GM19043 (cell line): ENCODE data around the gene ARHGAP27.
"Not testable (repeated sequence)": the region's sequence is repeated elsewhere in the genome, so short reads cannot be mapped to it uniquely, and the experiment has no call there.

Source experiments
- ATAC-seq: cut with Tn5 transposase; IDR thresholded peaks from one replicate; pipeline ENCODE4 v1.9.1; 2021; ENCODE audit warnings: low read depth; ENCODE audit not compliant: unreplicated experiment

The ARHGAP27 gene

DNA sequence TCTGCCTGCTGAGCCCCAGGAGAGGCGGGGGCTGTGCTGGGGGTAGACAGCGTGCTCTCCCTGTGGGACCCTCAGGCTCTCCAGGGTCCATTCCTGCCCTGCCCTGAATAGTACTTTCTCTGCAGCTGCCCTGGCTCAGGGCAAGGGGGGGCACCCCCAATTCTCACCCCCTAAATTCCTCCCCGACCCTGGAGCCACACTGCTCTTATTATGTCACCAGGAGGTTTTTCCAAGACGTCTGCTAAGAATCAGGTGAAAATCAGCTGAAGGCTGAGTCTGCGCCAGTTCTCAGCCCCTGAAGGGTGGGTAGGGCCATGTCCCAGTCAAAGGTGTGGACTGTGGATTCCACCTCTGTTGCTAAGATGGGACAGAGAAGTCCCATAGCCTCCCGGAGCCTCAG lies 66.0 kb downstream of the ARHGAP27 start:
- no peak for ATAC-seq

DNA sequence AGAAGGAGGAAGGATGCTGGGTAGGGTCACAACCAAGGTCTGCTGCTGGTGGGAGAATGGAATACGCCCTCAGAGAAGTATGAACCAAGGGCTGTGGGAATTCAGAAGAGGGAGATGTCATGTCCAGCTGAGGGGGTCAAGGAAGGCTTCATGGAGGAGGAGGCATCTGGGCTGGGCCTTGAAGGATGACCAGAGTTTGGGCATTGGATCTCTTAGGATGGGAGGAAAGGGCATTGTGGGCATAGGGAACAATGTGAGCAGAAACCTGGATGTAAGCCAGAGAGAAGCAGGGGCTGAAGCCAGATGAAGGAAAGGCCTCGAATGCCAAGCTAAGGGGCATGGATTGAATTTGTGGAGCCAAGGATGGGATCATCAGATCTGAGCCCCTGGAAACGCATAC lies 66.6 kb downstream of the ARHGAP27 start:
- ATAC-seq = no peak

DNA sequence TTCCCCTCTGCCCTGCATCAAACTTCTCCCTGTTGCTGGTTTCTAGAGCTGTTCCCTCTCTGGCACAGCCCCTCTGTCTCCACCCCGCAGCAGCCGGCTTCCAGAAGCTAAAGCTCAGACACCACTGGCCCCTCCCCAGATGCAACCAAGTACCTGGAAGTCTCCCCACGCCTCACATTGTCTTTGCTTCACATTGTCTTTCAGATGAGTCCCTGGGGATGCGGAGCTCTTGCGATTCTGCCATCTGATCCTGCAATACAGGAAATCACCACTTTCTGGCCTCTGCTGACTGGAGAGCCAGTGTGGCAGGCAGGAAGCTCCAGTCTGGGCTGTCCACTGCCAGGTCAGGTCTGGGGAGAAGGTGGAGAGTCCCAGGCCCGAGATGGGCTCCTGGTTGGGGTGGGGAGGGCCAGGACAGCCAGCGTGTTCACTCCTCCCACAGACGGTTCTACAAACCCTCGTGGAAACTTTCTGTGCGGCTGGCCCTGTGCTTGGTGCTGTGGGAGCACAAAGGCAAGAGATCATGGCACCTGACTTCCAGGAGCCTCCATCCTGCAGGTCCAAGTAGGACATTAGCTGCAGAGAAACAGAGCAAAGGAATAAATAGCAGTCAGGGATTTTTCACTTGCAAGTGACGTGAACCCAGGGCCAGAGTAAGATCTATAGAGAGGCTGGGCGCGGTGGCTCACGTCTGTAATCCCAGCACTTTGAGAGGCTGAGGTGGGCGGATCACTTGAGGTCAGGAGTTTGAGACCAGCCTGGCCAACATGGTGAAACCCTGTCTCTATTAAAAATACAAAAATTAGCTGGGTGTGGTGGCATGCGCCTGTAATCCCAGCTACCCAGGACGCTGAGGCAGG lies 67.9 kb downstream of the ARHGAP27 start:
- ATAC-seq = no peak

DNA sequence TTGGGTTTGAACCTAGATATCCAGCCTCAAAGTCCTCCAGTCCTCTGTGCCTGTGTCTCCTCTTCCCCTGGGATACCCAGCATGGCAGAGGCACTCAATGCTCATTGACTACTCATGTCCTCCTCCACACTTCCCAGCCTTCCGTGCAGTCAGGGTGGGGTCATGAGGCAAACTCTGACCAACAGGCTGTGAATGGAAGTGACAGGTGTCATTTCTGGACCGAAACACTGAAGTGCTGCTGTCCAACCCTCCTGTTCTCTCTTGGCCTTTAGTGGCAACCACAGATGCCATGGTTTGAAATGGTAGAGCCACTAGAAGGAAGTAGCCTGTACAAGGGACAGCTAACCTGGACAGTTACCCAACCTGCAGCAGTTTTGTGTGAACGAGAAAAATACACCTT lies 69.2 kb downstream of the ARHGAP27 start:
- no peak for ATAC-seq

DNA sequence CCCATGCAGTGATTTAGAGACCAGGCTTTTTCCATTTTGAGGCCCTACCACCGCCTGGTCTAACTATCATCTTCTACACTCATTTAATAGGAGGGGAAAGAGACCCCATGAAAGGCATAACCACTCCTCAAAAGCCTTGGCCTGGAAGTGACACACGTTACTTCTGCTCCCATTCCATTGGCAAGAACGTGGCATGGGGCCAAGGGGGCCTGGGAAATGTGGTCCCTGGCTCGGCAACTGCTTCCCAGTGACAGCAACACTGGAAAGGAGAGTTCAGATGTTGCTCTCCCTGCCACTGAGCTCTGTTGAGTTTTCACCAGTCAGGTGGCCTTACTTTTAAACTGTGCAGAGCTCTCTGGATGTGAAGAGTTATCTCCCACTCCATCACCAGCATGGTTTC lies 70.7 kb downstream of the ARHGAP27 start:
- no peak for ATAC-seq

DNA sequence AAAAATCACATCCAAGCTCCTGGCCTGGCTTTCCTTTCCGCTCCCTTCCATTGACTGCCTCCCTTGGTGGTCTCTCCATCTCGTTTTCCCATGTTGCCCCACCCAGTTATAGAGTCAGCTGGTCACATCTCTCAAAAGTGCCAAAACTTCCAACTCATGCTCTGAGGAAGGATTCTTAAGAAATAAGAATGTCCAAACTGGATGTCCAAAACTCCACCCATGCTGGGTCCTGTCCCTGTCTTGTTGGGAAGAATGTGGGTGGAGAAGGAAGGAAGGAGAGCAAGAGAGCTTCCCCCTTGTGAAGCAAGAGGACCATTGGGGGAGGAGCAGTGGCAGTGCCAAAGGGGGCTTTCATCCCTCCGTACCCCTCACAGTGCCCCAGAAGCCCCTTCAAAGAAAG lies 71.2 kb downstream of the ARHGAP27 start:
- ATAC-seq = no peak

DNA sequence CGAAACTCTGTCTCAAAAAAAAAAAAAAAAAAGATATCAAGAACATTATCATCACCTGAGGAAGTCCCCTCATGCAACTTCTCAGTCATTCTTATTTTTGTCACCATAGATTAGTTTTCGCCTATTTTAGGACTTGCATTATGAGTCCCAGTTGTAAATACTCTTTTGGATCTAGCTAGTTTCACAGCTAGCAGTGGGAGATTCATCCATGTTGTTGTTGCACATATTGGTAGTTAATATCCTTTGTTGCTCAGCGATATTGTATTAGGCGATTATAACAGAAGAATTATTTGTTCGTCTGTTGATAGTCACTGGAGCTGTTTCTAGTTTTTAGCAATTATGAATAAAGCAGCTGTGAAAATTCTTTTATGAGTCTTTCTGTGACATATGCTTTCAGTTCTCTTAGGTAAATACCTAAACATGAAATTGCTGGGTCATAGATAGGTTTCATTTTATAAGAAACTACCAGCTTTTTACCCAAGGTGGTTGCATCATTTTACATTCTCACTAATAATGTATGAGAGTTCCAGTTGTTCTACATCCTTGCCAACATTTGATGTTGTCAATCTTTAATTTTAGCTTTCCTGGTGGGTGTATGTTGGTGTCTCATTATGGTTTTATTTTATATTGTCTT lies 75.2 kb downstream of the ARHGAP27 start:
- no peak for ATAC-seq

DNA sequence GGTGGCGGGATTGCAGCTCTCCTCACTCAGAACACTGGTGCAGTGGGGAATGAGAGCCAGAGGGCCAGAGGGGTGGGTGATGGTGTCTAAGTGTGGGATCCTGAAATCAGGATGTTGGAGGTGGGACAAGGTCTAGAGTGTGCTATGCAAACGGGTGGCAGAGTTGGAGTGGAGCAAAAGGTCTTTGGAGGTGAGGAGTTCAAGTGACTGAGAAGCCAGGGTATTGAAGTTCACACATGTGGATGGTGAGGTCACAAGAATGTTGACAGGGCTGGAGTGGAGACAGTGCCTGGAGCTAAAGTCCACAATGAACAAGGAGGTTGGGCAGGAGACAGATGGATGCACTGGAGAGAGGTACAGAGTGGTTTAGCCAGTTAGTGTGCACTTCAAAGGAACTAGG lies 77.6 kb downstream of the ARHGAP27 start:
- ATAC-seq = no peak

DNA sequence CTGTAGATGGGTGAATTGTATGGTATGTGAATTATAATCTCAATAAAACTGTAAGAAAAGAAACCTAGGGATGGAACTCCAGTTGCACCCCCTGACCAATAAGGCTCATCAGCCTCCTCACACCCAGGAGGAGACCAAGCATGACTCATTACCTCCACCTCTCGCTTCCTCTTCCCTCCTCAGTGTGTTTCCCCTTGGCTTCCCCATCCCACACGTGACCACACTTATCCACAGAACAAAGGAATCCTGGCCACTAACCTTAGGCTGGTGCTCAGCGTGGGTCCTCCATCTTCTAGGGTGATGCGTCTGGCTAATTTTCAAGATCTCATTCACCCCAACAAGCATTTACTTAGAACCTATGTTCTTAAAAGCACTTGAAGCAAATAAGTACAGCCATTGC lies 79.6 kb downstream of the ARHGAP27 start:
- no peak for ATAC-seq

DNA sequence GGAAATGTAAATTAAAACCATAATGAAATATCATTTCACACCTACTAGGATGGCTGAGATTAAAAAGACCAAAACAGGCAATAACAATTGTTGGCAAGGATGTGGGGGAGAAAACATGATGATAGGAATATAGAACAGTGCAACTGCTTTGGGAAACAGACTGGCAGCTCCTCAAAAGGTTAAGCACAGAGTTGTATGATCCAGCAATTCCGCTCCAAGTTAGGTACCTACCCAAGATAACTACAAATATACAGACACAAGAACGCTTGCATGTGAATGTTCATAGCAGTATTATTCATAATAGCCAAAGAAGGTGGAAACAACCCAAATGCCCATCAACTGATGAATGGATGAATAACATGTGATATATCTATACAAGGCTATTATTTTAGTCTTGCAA lies 80.8 kb downstream of the ARHGAP27 start:
- ATAC-seq = no peak

DNA sequence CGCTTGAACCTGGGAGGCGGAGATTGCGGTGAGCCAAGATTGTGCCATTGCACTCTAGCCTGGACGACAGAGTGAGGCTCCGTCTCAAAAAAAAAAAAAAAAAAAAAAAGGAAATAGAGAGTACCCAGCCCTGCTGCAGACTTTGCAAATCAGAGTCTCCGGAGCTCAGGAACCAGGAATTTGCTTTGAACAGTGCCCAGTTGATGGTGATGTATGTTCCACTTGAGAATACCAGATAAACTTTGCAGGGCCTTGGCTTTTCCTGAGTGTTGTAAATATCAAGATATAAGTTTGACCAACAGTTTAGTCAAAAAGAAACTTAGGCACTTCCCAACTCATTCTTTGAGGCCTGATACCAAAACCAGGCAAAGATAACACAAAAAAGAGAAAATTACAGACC lies 85.2 kb downstream of the ARHGAP27 start:
- ATAC-seq = no peak

DNA sequence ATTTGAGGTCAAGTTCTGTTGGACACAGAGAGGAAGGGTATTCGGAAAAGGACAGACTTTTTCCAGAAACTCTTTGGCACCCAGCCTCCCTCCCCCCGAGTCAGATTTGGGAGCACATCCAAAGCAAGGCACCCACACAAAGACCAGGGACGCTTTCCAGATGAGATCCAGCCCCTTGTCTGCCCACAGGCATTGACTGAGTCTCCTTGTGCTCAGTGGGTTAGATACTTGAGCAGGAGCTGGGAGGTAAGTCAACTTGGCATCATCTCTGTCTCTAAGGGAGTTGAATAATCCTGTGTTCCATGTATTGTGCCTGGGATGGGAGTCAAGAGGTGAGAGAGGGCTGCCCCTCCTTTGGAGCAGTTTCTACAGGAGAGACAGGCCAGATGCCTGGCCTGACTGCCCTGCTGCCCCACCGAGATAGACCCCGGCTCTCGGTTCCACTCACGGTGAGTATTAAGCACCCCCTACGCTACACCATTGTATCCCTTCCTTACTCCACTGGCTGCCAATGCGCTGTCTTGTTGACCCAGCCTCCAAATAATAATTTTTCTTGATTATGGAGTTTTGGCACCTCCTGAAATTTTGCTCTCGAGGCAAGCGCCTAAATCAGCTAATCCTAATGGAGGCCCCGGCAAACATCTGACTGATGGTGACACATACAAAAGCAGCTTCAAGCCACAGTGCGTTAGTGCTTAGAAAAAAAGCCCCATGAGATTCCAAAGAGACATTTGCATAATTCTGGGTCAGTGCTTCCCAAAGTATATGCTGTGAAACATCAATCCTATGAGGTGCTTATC lies 86.3 kb downstream of the ARHGAP27 start:
- no peak for ATAC-seq

DNA sequence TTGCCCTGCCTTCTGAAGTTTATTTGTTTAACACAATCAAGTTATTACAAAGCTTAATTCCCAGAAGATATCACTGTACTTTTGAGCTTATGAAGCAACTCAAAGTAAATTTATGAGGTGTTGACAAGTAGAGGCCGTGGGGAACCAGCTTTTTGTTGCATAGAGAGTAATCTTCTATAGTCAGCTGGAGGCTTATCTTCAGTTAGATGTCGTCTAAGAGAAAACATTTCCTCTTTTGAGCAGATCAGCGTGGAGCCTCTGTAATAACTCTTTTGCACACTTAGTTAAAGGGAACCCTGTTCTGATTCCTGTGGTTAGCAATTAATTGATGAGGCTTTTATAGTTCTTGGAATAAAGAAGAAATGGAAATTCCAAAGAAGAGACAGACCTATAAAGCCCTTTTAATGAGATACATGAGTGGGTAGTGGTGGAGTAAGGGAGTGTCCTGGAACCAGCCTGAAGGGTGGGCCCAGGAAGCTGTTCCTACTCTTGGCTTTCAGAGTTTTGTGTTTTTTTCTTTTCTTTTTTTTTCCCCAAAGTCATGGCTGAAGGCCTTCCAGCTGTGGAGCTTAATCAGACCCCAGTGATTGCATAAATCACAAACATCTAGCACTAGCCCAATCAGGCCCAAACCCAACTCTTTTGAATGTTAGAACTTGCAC lies 87.0 kb downstream of the ARHGAP27 start:
- no peak for ATAC-seq

DNA sequence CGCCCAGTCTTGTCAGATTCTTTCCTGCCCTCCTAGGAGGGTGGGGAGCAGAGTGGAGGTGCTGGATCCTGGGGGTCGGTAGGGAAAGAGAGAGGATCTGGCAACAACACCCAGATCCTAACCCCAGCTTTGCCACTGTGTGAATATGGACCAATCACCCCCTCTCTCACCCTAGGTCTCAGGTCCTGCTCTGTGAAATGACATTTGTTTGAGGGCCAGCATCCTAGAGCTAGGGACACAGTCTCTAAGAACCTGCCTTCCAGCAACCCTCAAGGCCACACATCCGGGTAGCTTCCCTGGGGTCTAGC lies 87.5 kb downstream of the ARHGAP27 start:
- ATAC-seq = no peak

DNA sequence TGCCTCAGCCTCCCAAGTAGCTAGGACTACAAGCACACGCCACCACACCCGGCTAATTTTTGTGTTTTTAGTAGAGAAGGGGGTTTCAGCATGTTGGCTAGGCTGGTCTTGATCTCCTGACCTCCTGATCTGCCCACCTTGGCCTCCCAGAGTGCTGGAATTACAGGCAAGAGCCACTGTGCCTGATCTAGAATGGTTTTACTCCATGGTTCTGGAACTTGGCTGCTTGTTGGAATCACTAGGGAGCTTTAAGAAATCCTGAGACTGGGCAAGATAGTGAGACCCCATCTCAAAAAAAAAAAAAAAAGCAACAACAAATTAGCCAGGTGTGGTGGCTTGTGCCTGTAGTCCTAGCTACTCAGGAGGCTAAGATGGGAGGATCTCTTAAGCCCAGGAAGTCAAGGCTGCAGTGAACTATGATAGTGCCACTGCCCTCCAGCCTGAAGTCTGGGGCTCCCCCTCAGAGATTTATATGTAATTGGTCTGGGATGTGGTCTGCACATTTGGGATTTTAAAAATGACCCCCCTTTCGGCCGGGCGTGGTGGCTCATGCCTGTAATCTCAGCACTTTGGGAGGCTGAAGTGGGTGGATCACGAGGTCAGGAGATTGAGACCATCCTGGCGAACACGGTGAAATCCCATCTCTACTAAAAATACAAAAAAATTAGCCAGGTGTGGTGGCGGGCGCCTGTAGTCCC lies 88.6 kb downstream of the ARHGAP27 start:
- ATAC-seq = not testable (repeated sequence)
